ENCODE results near the gene LILRA5. TPM values are rescaled to one million over a fixed set of nuclear protein-coding genes. Genes with fewer than 3 reads are reported as not detected.
A peak's percentile ranks its signal among the peaks of the same experiment; 100 is the strongest.
"Not testable (repeated sequence)": the region's sequence is repeated elsewhere in the genome, so short reads cannot be mapped to it uniquely, and the experiment has no call there.

Gene LILRA5
- total and polyA plus RNA-seq, 2 of the 13 experiments (the other 11 are each of a cell fraction or from before 2014, with no cell fraction given) = not detected

- POLR2A ChIA-PET = no interaction called here
- intact Hi-C loops (cut with micrococcal nuclease; ENCODE audit: unreplicated experiment) = no loop called here
- in situ Hi-C loops (cut with HindIII; ENCODE audit: extremely low pct_ligation_motif_present, low pct_unique_long_range_greater_than_20kb) = no loop called here
These were observed 15.1 kb downstream of the LILRA5 start for GRCh38 chr19:54297759-54298305.

GRCh38 chr19:54294539-54294938 lies 18.4 kb downstream of the LILRA5 start:
- BruUV-seq (replicated peaks) = no TSS peak
- Histone ChIP-seq H3K9ac (ENCODE audit: insufficient read depth, low read depth, low read length) (no peak overlapping the region), H3K79me2 (ENCODE audit: insufficient read depth, low read length) (no peaks in the 10 kb centered on the region), H4K20me1 (ENCODE audit: insufficient read depth, low read length) (no peaks in the 10 kb centered on the region), H3K4me2 (ENCODE audit: low read depth, low read length) (no peak overlapping the region), H2AFZ (ENCODE audit: low read length) (no peak overlapping the region), H3K4me3 (replicated peaks in 1 of 3; ENCODE audit: insufficient read depth in 1 of 3, low read depth in 2 of 3, low read length in 3 of 3) (no peak overlapping the region), H3K36me3 (replicated peaks in 1 of 2; ENCODE audit: control insufficient read depth in 1 of 2, insufficient read depth in 2 of 2, low read length in 2 of 2) (no peaks in the 10 kb centered on the region), H3K9me3 (ENCODE audit: low read length) (no peaks in the 10 kb centered on the region), H3K4me1 (ENCODE audit: insufficient read depth, low read length) (no peaks in the 10 kb centered on the region), H3K27ac (ENCODE audit: extremely low read length, insufficient read depth, low read length) (no peak overlapping the region), H3K27me3 (ENCODE audit: control insufficient read depth in 1 of 2, insufficient read depth in 2 of 2, low read length in 2 of 2) (peaks cover 0 to 20% of the 10 kb centered on the region in 2 experiments; a peak in 3 of 5 replicates)
- POLR2A ChIA-PET = no interaction called here
- FAIRE-seq = no peak
- CTCF ChIA-PET (ENCODE audit: low intra/inter-chr PET ratio, low total read pairs) = no interaction called here
- intact Hi-C loops (cut with micrococcal nuclease; ENCODE audit: unreplicated experiment) = no loop called here
- no peak for ATAC-seq
- no peak for DNase-seq (ENCODE audit: low spot score)
- in situ Hi-C loops (cut with HindIII; ENCODE audit: extremely low pct_ligation_motif_present, low pct_unique_long_range_greater_than_20kb) = no loop called here
- no peak for TF ChIP-seq ATM (IDR thresholded peaks at IDR 0.05; ENCODE audit: borderline replicate concordance)
- WGBS (ENCODE audit: low lambda C conversion rate) = 0% methylated on average over 2 of the region's 6 CpGs

More at GRCh38 chr19:54297759-54298305, 15.1 kb downstream of the LILRA5 start:
- FAIRE-seq (no peak), DNase-seq (ENCODE audit: low spot score) (no peak), ATAC-seq (no peak; the same call in 2 of the 3 replicates)
- H3K27ac ChIP-seq (ENCODE audit: extremely low read length, insufficient read depth, low read length) = no peak overlapping the region
- CTCF ChIA-PET (ENCODE audit: low intra/inter-chr PET ratio, low total read pairs) = no interaction called here
- no peak overlapping the region for H2AFZ ChIP-seq (ENCODE audit: low read length)
- H4K20me1 ChIP-seq (ENCODE audit: insufficient read depth, low read length) = no peaks in the 10 kb centered on the region
- TF ChIP-seq, protein P1, sequence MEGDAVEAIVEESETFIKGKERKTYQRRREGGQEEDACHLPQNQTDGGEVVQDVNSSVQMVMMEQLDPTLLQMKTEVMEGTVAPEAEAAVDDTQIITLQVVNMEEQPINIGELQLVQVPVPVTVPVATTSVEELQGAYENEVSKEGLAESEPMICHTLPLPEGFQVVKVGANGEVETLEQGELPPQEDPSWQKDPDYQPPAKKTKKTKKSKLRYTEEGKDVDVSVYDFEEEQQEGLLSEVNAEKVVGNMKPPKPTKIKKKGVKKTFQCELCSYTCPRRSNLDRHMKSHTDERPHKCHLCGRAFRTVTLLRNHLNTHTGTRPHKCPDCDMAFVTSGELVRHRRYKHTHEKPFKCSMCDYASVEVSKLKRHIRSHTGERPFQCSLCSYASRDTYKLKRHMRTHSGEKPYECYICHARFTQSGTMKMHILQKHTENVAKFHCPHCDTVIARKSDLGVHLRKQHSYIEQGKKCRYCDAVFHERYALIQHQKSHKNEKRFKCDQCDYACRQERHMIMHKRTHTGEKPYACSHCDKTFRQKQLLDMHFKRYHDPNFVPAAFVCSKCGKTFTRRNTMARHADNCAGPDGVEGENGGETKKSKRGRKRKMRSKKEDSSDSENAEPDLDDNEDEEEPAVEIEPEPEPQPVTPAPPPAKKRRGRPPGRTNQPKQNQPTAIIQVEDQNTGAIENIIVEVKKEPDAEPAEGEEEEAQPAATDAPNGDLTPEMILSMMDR (CRISPR knock-in tag; IDR thresholded peaks at IDR 0.05) = peak; percentile 30
- TF ChIP-seq STAG1 (CRISPR knock-in tag; IDR thresholded peaks at IDR 0.05) (peak; percentile 42), DDIT3 (CRISPR knock-in tag; IDR thresholded peaks at IDR 0.05) (no peak)
- no peak overlapping the region for H3K4me3 ChIP-seq (replicated peaks in 1 of 3; ENCODE audit: insufficient read depth in 1 of 3, low read depth in 2 of 3, low read length in 3 of 3)
- no peaks in the 10 kb centered on the region for H3K79me2 ChIP-seq (ENCODE audit: insufficient read depth, low read length)
- no peak overlapping the region for H3K4me2 ChIP-seq (ENCODE audit: low read depth, low read length)
- no peaks in the 10 kb centered on the region for H3K9me3 ChIP-seq (ENCODE audit: low read length)
- peaks cover 0 to 25% of the 10 kb centered on the region in 2 experiments; a peak in 3 of 5 replicates for H3K27me3 ChIP-seq (ENCODE audit: control insufficient read depth in 1 of 2, insufficient read depth in 2 of 2, low read length in 2 of 2)
- 0% methylated on average over 1 of the region's 7 CpGs for WGBS (ENCODE audit: low lambda C conversion rate)
- H3K4me1 ChIP-seq (ENCODE audit: insufficient read depth, low read length) = no peaks in the 10 kb centered on the region
- BruUV-seq (replicated peaks) = no TSS peak
- H3K36me3 ChIP-seq (replicated peaks in 1 of 2; ENCODE audit: control insufficient read depth in 1 of 2, insufficient read depth in 2 of 2, low read length in 2 of 2) = no peaks in the 10 kb centered on the region
- no peak overlapping the region for H3K9ac ChIP-seq (ENCODE audit: insufficient read depth, low read depth, low read length)

DNA sequence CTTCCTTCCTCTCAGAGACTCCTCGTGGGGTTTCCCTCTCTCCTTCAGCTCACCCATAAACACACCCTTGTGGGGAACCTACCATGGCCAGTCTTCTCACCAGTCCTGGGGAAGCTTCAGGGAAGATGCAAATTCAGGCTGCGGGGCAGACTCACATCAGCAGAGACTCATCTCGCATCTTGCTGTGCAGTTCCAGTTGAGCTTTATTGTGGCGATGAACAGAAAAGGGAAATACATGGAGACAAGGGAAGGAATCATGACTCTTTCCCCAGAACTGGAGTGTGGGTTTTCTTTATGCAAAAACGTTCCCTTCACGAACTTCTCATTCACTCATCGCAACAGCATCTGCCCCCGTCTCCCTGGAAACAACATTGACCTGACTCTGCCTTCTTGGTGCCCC lies 23.8 kb downstream of the LILRA5 start:
- DNase-seq (ENCODE audit: low spot score); H3K27ac ChIP-seq (ENCODE audit: extremely low read length, insufficient read depth, low read length); H3K4me2 ChIP-seq (ENCODE audit: low read depth, low read length); H3K36me3 ChIP-seq (replicated peaks in 1 of 2; ENCODE audit: control insufficient read depth in 1 of 2, insufficient read depth in 2 of 2, low read length in 2 of 2); H3K9me3 ChIP-seq (ENCODE audit: low read length); POLR2A ChIA-PET; ATAC-seq; in situ Hi-C loops (cut with HindIII; ENCODE audit: extremely low pct_ligation_motif_present, low pct_unique_long_range_greater_than_20kb); intact Hi-C loops (cut with micrococcal nuclease; ENCODE audit: unreplicated experiment); H3K4me3 ChIP-seq (replicated peaks in 1 of 3; ENCODE audit: insufficient read depth in 1 of 3, low read depth in 2 of 3, low read length in 3 of 3); BruUV-seq (replicated peaks); H3K27me3 ChIP-seq (ENCODE audit: control insufficient read depth in 1 of 2, insufficient read depth in 2 of 2, low read length in 2 of 2); H2AFZ ChIP-seq (ENCODE audit: low read length); CTCF ChIA-PET (ENCODE audit: low intra/inter-chr PET ratio, low total read pairs); H3K4me1 ChIP-seq (ENCODE audit: insufficient read depth, low read length); FAIRE-seq; H3K9ac ChIP-seq (ENCODE audit: insufficient read depth, low read depth, low read length); H3K79me2 ChIP-seq (ENCODE audit: insufficient read depth, low read length); H4K20me1 ChIP-seq (ENCODE audit: insufficient read depth, low read length): not testable (repeated sequence)
- WGBS (ENCODE audit: low lambda C conversion rate) = 27% methylated on average over 8 of the region's 8 CpGs
